Right kidney (tissue), 1 donor: ENCODE measurements around the gene ATP9B.
"Not testable (repeated sequence)": the region's sequence is repeated elsewhere in the genome, so short reads cannot be mapped to it uniquely, and the experiment has no call there.

Source experiments
- DNase-seq: peaks from one replicate; pipeline ENCODE4 v3.0.0-alpha.2; 2016

Gene ATP9B

GRCh38 chr18:79285191-79285590 is 216.0 kb downstream of the ATP9B start:
- not testable (repeated sequence) for DNase-seq

DNA sequence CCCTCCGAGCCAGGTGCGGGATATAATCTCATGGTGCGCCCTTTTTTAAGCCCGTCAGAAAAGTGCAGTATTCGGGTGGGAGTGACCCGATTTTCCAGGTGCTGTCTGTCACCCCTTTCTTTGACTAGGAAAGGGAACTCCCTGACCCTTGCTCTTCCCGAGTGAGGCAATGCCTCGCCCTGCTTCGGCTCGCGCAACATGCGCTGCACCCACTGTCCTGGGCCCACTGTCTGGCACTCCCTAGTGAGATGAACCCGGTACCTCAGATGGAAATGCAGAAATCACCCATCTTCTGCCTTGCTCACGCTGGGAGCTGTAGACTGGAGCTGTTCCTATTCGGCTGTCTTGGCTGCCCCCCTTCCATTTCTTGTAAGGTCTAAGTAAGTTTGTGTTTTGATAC is 221.2 kb downstream of the ATP9B start:
- DNase-seq, result not testable (repeated sequence)

DNA sequence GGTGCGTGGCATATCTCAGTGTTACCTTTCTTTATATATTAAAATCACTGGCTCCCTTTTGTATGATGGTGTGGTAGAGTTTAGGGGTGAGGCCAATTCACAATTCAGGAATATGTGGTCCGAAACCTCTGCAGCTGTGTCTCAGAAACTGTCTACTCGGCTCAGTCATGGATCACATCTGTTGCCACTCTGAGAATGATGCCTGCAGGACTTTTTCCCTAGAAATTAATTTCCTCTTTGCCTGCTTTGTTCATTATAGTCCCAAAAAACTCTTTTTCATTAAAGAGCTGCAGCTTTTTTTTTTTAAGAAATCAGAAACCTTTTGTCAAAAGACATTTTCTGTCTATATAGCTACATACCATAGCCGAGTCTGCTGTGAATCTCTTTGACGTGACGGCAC is 221.7 kb downstream of the ATP9B start:
- DNase-seq, result no peak

DNA sequence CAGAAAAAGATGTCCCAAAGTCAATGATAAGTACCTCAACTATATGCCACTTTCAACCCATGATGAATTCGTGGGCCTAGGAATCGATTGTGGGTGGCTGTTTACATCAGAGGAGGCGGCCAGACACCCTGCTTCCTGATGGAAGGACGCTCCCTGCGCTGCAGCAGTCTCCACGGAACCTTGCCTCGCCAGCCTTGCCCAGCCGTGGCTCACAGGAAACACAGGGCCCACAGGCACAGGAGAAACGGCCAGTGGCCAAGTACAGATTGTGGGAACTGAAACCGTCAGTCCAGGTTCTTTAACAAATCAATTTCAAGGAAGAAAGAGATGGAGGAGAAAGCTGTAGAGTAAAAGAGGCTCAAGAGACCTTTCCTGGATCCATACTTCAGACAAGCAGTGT is 225.0 kb downstream of the ATP9B start:
- DNase-seq, result no peak

DNA sequence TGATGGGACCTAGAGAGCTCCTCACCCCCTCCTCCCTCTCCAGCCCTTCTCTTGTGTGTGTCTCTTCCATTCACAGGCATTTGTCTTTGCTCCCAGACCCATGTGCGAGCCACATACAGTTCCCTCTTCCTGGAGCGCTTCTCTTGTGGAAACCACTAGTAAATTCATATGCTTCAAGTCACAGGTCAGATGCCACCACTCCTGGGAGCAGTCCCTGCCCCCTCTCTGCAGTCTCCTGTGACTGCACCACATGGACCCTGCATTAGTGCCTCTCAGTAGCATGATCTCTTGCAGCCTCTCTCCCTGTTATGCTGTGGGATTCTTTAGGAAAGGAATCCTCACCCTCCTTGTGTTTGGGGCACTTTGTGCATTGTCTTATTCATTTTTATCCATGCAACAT is 230.1 kb downstream of the ATP9B start:
- no peak for DNase-seq

GRCh38 chr18:79299711-79300110 is 230.5 kb downstream of the ATP9B start:
- no peak for DNase-seq

DNA sequence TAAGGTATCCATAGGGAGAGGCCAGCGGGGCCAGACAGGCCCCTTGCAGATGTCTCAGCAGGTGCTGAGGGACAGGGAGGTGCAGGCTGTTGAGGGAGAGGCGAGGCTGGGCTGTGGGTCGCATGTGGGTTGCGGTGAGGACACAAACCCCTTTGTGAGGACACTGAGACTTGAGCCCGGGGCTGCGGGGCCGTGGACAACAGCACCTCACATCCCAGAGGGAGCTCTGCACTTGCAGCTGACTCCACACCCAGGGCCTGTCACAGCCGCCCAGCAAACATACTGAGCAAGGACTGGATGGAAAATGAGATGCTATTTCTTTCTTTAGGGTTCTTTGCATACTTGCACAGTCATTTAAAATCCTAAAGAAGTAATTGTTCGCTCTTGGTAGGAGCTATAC is 231.2 kb downstream of the ATP9B start:
- DNase-seq, result no peak

DNA sequence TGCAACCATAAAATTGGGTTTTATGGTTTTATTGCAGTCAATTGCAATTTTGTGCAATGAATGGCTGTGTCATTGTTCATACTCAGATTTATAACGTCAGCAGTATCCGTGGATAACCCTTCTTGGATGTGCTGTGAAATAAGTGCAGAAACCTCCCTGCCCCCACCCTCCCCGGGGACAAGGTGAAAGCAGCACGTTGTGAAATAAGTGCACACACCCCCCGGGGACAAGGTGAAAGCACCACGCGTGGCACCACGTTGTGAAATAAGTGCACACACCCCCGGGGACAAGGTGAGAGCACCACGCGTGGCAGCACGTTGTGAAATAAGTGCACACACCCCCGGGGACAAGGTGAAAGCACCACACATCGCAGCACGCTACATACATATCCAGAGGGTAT is 232.9 kb downstream of the ATP9B start:
- no peak for DNase-seq

DNA sequence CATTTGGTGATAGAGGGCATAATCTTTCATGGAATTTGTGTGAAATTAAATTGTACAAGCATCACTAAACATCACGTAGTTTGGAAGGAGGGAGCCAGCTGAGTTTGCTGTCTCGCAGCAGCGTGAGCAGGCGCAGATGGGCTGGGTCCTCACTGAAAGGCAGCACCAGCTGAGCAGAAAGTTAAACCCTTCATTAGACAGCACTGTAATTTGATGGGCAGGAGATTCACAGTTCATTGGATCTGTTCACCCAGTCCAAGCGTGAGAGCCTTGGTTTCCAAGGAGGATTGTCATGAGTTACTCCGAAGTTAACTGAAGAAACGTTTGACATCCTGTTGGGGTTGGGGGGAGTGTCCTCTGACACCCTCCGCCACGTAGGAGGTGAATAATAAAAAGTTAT is 236.7 kb downstream of the ATP9B start:
- DNase-seq, result no peak

- no peak for DNase-seq
Measured at GRCh38 chr18:79309614-79310358, 240.6 kb downstream of the ATP9B start.

DNA sequence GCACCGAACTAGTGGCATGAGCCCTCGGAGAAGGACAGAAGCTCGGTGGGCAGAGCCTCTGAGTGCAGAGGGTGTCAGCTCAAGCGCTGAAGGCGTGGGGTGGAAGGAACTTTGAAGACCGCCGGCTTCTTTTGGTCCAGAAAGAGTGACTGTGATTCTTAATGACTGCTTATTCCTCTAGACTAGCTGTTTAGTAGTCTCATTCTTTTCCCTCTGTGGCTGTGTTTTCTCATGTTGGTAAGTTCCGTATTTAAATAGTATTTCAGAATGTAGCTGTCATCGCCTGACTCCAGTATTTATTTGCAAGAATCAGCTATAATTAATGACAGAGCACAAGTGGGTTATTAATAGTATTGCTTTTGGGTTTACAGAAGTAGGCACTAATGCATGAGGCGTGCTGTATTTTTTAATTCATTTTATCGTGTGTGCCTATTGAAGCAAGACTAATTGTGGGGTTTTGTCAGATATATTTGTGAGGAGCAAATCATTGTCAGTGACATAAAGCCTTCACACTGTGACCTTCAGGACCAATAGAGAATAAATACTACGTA is 245.7 kb downstream of the ATP9B start:
- no peak for DNase-seq

DNA sequence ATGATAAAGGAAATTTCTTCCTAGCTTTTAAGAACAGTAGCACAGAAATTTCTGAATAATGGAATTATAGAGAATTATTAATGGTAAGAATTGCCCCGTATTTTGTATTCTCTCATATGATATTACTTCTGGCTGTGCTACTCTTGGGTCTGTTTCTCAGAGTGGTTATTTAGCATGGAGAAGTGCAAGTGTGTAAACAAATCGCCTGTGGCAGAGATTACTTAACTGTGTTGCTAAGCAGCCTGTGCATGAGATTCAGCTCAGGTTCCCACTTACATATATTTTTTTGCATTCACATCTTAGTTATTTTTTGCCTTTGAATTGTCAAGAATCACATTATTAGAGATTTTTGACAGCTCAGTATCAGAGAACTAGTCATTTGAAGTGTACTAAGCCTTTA is 246.4 kb downstream of the ATP9B start:
- no peak for DNase-seq

- no peak for DNase-seq
Measured at GRCh38 chr18:79317703-79318102, 248.5 kb downstream of the ATP9B start.

GRCh38 chr18:79318142-79318673 is 249.0 kb downstream of the ATP9B start:
- no peak for DNase-seq

DNA sequence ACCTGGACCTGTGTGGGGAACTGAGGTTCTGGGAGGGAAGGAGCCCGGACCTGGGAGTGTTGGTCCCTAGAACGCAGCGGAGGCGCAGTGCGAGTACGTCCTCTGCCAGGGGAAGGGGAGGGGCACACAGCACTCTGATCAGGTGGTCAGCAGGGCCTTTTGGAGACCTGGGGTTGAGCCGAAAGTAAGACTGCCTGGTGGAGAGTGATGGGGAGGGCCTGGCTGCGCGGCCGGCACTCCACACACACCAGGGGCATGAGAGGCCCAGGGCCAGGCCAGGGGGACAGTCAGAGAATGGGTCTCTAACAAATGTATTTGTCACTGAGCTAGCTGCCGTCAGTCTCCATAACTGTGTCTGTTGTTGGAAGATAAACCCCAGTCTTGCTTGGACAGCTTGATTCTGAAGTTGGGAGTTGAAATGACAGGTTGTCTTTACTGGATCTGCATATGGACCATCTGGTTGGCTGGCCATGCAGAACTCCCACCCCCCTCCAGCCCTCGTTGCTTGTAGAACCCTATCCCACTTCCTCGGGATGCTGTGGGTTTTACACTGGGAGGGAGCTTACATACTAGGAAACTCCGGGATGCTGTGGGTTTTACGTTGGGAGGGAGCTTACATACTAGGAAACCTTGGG is 251.1 kb downstream of the ATP9B start:
- no peak for DNase-seq

DNA sequence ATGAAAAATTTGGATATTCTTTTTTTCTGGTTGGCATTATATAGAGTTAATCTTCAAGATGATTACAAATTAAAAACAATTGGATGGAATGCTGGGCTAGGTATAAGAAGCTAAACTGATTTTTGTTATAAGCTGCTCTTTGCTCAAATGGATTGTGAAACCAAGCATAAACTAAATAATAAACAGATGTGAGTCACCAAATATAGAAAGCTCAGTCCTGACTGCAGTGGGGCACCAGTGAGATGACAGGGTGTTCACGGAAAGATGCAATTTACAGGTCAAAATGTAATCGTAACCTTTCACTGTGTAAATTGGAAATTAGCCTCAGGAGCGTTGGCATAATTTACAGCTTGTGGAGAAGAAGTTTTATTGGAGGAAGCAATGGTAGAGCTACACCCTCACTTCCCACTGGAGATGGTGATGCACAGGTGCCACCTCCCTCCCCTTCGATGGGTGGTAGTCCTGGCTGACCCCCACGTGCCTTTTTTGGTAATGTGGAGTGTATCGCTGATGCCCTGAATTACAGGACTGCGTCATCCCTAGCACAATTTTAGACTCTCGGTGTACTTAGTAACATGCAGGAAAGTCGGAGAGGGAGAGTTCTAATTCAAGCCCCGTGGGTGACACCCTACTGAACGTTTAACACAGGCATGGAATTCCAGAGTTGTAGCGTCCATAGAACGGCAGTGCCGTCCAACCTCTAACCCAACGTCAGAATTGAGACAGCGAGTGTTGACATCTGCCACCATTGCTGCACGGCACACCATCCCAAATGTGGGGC is 252.6 kb downstream of the ATP9B start:
- DNase-seq, result no peak

- no peak for DNase-seq
Measured at GRCh38 chr18:79322441-79322840, 253.2 kb downstream of the ATP9B start.

DNA sequence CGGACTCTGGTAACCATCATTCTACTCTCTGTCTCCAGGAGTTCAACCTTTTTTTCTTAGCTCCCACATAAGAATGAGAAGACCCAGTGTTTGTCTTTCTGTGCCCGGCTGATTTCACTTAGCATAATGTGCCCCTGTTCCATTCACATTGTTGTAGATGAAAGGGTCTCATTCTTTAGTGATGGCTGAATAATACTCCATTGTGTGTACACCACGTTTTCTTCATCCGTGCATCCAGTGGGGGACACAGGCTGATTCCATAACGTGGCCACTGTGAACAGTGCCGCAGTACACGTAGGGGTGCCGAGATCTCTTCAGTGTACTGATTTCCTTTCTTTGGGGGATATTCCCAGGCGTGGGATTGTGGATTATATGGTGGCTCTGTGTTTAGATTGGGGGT is 254.3 kb downstream of the ATP9B start:
- no peak for DNase-seq

DNA sequence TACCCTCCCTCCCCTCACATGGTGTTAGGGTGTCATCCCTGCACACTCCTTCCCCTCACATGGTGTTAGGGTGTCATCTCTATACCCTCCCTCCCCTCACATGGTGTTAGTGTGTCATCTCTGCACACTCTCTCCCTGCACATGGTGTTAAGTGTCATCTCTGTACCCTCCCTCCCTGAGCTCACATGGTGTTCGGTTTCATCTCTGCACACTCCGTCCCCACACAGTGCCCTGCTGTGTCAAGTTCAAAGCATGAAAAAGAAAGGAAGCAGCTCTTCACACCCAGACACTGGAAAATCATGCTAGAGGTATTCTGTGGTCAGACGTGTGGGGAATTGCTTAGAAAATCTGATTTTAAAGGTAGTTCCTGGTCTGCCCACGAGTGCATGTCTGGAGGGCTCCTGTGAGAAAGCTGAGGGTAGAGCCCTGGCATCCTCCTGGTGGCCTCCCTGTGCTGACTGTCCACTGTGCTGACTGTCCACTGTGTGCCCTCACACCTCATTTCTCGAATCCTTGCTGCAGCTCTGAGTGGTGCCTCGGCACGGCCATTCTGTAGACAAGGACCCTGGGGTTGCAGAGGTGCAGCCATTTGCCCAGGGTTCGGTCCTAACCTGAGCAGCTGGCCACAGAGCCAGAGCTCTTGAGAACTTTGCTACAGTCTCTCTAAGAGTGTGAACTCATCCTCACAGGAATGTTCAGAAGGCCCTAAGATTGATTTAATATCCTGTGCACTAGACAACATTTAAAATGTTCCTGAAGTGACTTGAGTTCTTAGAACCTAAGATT is 257.4 kb downstream of the ATP9B start:
- DNase-seq, result no peak

- DNase-seq, result no peak
Measured at GRCh38 chr18:79327199-79327721, 258.1 kb downstream of the ATP9B start.

GRCh38 chr18:79327915-79328314 is 258.7 kb downstream of the ATP9B start:
- DNase-seq, result not testable (repeated sequence)

- DNase-seq, result no peak
Measured at GRCh38 chr18:79328887-79329286, 259.7 kb downstream of the ATP9B start.
